ENCODE measurements around the gene LSM12.

DNA sequence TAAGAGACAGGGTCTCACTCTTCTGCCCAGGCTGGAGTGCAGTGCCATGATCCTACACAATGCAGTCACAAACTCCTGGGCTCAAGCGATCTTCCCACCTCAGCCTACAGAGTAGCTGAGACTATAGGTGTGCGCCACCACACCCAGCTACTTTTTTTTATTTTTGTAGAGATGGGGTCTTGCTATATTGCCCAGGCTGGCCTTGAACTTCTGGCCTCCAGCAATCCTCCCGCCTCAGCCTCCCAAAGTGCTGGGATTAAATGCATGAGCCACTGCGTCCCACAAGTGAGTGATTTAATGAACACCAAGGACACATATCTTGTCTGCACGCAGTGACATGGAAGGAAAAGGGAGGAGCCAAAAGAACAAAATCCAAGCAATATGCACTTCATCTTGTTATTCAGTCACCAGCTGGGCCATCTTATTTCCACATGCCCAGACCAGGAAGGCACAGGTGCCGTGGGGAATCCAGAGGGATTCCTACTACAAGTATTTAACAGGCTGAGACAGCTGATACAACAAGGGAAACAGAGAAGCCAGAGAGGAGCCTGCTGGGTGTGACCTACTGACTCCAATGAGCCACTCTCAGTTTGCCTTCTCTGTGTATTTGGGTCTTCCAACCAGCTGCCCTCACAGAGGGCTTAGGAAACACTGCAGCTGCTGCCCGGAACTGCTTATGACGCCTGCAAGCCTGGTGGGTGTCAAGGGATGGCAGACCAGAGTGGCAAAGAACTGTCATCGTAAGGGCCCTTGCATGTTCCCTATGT is 17.0 kb downstream of the LSM12 start:
- TF ChIP-seq, protein P1, sequence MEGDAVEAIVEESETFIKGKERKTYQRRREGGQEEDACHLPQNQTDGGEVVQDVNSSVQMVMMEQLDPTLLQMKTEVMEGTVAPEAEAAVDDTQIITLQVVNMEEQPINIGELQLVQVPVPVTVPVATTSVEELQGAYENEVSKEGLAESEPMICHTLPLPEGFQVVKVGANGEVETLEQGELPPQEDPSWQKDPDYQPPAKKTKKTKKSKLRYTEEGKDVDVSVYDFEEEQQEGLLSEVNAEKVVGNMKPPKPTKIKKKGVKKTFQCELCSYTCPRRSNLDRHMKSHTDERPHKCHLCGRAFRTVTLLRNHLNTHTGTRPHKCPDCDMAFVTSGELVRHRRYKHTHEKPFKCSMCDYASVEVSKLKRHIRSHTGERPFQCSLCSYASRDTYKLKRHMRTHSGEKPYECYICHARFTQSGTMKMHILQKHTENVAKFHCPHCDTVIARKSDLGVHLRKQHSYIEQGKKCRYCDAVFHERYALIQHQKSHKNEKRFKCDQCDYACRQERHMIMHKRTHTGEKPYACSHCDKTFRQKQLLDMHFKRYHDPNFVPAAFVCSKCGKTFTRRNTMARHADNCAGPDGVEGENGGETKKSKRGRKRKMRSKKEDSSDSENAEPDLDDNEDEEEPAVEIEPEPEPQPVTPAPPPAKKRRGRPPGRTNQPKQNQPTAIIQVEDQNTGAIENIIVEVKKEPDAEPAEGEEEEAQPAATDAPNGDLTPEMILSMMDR (IDR thresholded peaks at IDR 0.05) = no peak
- no peak for TF ChIP-seq EP300 (IDR thresholded peaks at IDR 0.05)
- no peak for TF ChIP-seq POLR2AphosphoS5 (IDR thresholded peaks at IDR 0.05)

Data from suprapubic skin (tissue), 4 donors.